Stimulated activated CD8-positive, alpha-beta memory T cell treated with anti-CD3 and anti-CD28 coated beads, Interleukin-7, amount 100 ng/mL, for 1 hour (primary cell): Measurements from ENCODE around the gene BACH2.
"Not testable (repeated sequence)": the region's sequence is repeated elsewhere in the genome, so short reads cannot be mapped to it uniquely, and the experiment has no call there.

Experiments
- DNase-seq, 2 donors: peaks; one replicate each; pipeline ENCODE4 v3.0.0-alpha.2; 2020; ENCODE audit warnings: low read depth in 2 of 2

Gene BACH2

GRCh38 chr6:90126839-90127238 lies 169.8 kb downstream of the BACH2 start:
- DNase-seq: no peak

- no peak for DNase-seq
These were observed 170.5 kb downstream of the BACH2 start for GRCh38 chr6:90126181-90126580.

- DNase-seq: no peak
These were observed 171.7 kb downstream of the BACH2 start for GRCh38 chr6:90124874-90125510.

GRCh38 chr6:90123831-90124230 lies 172.8 kb downstream of the BACH2 start:
- DNase-seq: no peak

- DNase-seq: no peak
These were observed 174.7 kb downstream of the BACH2 start for GRCh38 chr6:90121982-90122381.

- DNase-seq: no peak
These were observed 176.3 kb downstream of the BACH2 start for GRCh38 chr6:90120327-90120726.

GRCh38 chr6:90119618-90120017 lies 177.0 kb downstream of the BACH2 start:
- no peak for DNase-seq

- no peak for DNase-seq
These were observed 178.1 kb downstream of the BACH2 start for GRCh38 chr6:90118581-90118980.

- DNase-seq: no peak
These were observed 178.6 kb downstream of the BACH2 start for GRCh38 chr6:90118069-90118468.

GRCh38 chr6:90116126-90116525 lies 180.5 kb downstream of the BACH2 start:
- DNase-seq: not testable (repeated sequence)

GRCh38 chr6:90113389-90113788 lies 183.3 kb downstream of the BACH2 start:
- no peak for DNase-seq

GRCh38 chr6:90111387-90111786 lies 185.3 kb downstream of the BACH2 start:
- DNase-seq: no peak

GRCh38 chr6:90110971-90111370 lies 185.7 kb downstream of the BACH2 start:
- DNase-seq: peak; percentile 19 to 43

GRCh38 chr6:90109141-90109540 lies 187.5 kb downstream of the BACH2 start:
- no peak for DNase-seq

GRCh38 chr6:90107771-90108282 lies 188.8 kb downstream of the BACH2 start:
- DNase-seq: no peak

GRCh38 chr6:90107371-90107770 lies 189.3 kb downstream of the BACH2 start:
- DNase-seq: no peak

- no peak for DNase-seq
These were observed 190.2 kb downstream of the BACH2 start for GRCh38 chr6:90106449-90106848.

- no peak for DNase-seq
These were observed 191.0 kb downstream of the BACH2 start for GRCh38 chr6:90105506-90106170.

GRCh38 chr6:90103056-90103800 lies 193.4 kb downstream of the BACH2 start:
- no peak for DNase-seq

- no peak for DNase-seq
These were observed 195.2 kb downstream of the BACH2 start for GRCh38 chr6:90101403-90101802.

- no peak for DNase-seq
These were observed 196.5 kb downstream of the BACH2 start for GRCh38 chr6:90100059-90100665.

- no peak for DNase-seq
These were observed 198.0 kb downstream of the BACH2 start for GRCh38 chr6:90098627-90099026.
